Spleen (tissue), 11 donors: Measurements from ENCODE around the gene MYLK. TPM values are rescaled to one million over a fixed set of nuclear protein-coding genes. Genes with fewer than 3 reads are reported as not detected.

Experiments
- DNase-seq: peaks from one replicate; pipeline ENCODE4 v3.0.0-alpha.2; 2020
- H3K27ac ChIP-seq, 8 donors: fragments of 200-600 bp; sonication (generic) in 7 of 8; 1 replicate in 4 of 8; 2 replicates in 4 of 8; pipeline versions ENCODE4 v1.5.0 to v1.8.0; 2016 to 2021; ENCODE audit warnings: inconsistent platforms in 4 of 8, mild to moderate bottlenecking in 4 of 8, moderate library complexity in 1 of 8
- H3K27me3 ChIP-seq, 7 donors: fragments of 200-600 bp; sonication (generic) in 6 of 7; replicated peaks in 1 of 7; 1 replicate in 4 of 7; 2 replicates in 3 of 7; pipeline versions ENCODE4 v1.5.0 to v1.8.0; 2016 to 2021; ENCODE audit warnings: inconsistent platforms in 3 of 7, mild to moderate bottlenecking in 1 of 7
- H3K36me3 ChIP-seq, 6 donors: fragments of 200-600 bp; sonication (generic) in 5 of 6; 1 replicate in 4 of 6; 2 replicates in 2 of 6; pipeline versions ENCODE4 v1.5.0 to v1.8.0; 2016 to 2021; ENCODE audit warnings: inconsistent platforms in 2 of 6
- H3K4me1 ChIP-seq, 6 donors: fragments of 200-600 bp; sonication (generic) in 5 of 6; 1 replicate in 3 of 6; 2 replicates in 3 of 6; pipeline versions ENCODE4 v1.5.0 to v1.8.0; 2016 to 2021; ENCODE audit warnings: inconsistent platforms in 3 of 6
- H3K4me3 ChIP-seq, 8 donors: fragments of 200-600 bp; sonication (generic) in 7 of 8; 1 replicate in 4 of 8; 2 replicates in 4 of 8; pipeline versions ENCODE4 v1.5.0 to v1.8.0; 2016 to 2021; ENCODE audit warnings: inconsistent platforms in 4 of 8, mild to moderate bottlenecking in 4 of 8, moderate library complexity in 2 of 8
- H3K9me3 ChIP-seq, 8 donors: fragments of 200-600 bp; sonication (generic) in 7 of 8; 1 replicate in 4 of 8; 2 replicates in 4 of 8; pipeline versions ENCODE4 v1.5.0 to v1.8.0; 2016 to 2021; ENCODE audit warnings: inconsistent platforms in 4 of 8
- POLR2A ChIP-seq, 3 donors: fragments of 450-650 bp; IDR thresholded peaks; one replicate each; pipeline ENCODE4 v1.5.1; 2017; ENCODE audit warnings: antibody characterized with exemption in 3 of 3, mild to moderate bottlenecking in 1 of 3
- POLR2AphosphoS5 ChIP-seq, 3 donors: sonication (generic); formaldehyde crosslinking; IDR thresholded peaks; one replicate each; pipeline ENCODE4 v1.5.1; 2017; ENCODE audit warnings: antibody characterized with exemption in 3 of 3
- WGBS, 5 donors: extraction: QIAGEN DNeasy Blood & Tissue Kit in 3 of 5; methylation state at CpG; one replicate each; pipeline versions ENCODE4 v1.1.5 to v1.1.7; 2013 to 2018; 5-methylcytosine and 5-hydroxymethylcytosine counted together
- intact Hi-C: fragments of 100-400 bp; cut with DNase I; formaldehyde crosslinking; loops from one replicate; pipeline ENCODE4 v1.15.0; 2023; ENCODE audit warnings: low total_unique reads
- polyA plus RNA-seq, 3 donors: library from polyadenylated mRNA; stranded (reverse); fragments of 200-250 nt; gene quantifications; one replicate each; pipeline ENCODE4 v1.2.1, GENCODE V29; 2013
- total RNA-seq, 7 donors: library from RNA; depleted of rRNA in 3 of 7; stranded (reverse); fragments of >200 nt in 3 of 7; fragmentation: NEBNext Ultra II Directional in 4 of 7; extraction: Animal tissue kit (Norgen Biotek cat#: 25700) in 4 of 7; gene quantifications; one replicate each; pipeline versions ENCODE4 v1.1.0 to v1.2.1, GENCODE V29; 2016 to 2021
- TF ChIP-seq, protein P1 (sequence below), 11 experiments: fragments of 200-600 bp in 7 of 11; fragments of 450-650 bp in 4 of 11; sonication (generic) in 4 of 11; IDR thresholded peaks in 8 of 11; conservative IDR thresholded peaks in 3 of 11; 1 replicate in 7 of 11; 2 replicates in 4 of 11; pipeline versions ENCODE4 v1.4.0 to v1.8.0; 2016 to 2021; ENCODE audit warnings: antibody characterized with exemption in 11 of 11, inconsistent platforms in 4 of 11, mild to moderate bottlenecking in 1 of 11
- donor health status: healthy with polysubstance abuse.
- donor health status: DM: no; HTN: no; CAD: no; lungs with moderate emphysema.
- donor health status: DM: no; HTN: no; CAD: no.
- donor health status: Bipolar disorder and iron deficiency.
- donor health status: healthy.
- donor health status: DM: no; HTN: no; CAD: no.
- donor health status: DM: yes; HTN: yes; CAD: no.

The MYLK gene
- total and polyA plus RNA-seq, 10 donors, result 11.1 to 343 (median 154) TPM

DNA sequence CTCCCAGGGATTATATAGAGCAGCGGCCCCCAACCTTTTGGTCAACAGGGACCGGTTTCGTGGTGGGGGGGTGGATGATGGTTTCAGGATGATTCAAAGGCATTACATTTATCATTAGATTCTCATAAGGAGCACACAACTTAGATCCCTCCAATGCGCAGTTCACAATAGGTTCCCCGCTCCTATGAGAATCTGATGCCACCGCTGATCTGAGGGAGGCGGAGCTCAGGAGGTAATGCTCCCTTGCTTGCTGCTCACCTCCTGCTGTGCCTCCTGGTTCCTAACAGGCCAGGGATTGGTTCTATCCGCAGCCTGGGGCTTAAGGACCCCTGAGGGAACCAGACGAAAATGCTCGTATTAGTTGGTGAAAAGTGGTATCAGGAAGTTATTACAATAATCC, 298.0 kb downstream of the MYLK start:
- 3 to 10% (median 5%) methylated on average over 10 of the region's 10 CpGs for WGBS, 5 donors
- intact Hi-C loops, result no loop called here
- peak overlapping the region in 5 of 8 donors; percentile 32 to 94 (median 92) for H3K27ac ChIP-seq

DNA sequence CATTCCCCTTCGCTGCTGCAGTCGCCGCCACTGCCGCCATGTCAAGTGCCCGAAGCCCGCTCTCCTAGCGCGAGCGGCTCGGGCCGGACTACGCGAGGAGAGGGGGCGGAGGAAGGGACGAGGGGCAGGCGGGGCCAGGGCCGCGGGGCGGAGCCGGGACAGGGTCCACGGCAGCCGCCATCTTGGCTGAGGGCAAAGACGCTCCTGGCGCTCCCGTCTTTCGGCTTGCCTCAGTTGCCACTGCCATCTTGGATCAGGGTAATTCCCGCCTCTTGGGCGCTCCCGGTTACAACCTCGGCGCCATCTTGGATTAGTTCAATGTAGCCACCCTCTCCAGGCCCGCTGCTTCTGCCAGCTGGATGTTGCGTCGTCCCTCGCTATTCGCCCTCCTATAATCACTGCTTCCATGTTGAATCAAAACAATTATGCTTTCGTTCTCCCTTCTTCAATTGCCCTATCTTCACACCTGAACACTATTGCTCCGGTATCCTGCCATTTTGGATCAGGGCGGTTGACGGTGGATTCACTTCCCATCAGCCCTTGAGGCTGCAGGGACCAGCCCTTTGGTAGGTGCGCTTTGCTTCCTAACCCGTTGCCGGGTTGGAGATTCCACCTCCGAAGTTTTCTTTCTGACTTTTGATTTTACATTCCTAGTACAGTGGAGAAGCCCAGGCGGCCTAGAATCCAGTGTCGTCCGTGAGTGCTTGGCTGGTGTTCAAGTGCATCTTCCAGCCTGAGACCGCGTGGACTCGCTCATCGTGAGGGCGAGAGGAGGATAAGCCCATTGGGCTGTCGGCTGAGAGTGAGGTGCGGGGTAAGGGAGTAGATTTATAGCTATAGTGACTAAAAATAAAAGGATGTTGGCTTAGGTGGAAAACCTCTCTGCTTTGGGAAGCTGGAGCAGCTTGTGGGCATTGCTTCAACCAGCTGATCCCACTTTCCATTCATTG, 298.9 kb downstream of the MYLK start, which contains the start of gene HACD2:
TSS of gene HACD2 (minus strand) at position 66 of the 950 bp plus-strand sequence. CDS start at position 40, 26 bp downstream.
- intact Hi-C loops, result no loop called here
- H3K27me3 ChIP-seq, result no peaks in the 10 kb centered on the region
- H3K36me3 ChIP-seq, result peaks cover 0 to 27% (median 4%) of the 10 kb centered on the region in 6 donors
- peaks cover 0 to 13% (median 10%) of the 10 kb centered on the region in 8 donors for H3K9me3 ChIP-seq
- peak in 2 of 3 donors; percentile 56 to 88 for TF ChIP-seq POLR2A (IDR thresholded peaks at IDR 0.05)
- peak; percentile 95 to 99 (median 97) for TF ChIP-seq POLR2AphosphoS5 (IDR thresholded peaks at IDR 0.05)
- TF ChIP-seq, protein P1, sequence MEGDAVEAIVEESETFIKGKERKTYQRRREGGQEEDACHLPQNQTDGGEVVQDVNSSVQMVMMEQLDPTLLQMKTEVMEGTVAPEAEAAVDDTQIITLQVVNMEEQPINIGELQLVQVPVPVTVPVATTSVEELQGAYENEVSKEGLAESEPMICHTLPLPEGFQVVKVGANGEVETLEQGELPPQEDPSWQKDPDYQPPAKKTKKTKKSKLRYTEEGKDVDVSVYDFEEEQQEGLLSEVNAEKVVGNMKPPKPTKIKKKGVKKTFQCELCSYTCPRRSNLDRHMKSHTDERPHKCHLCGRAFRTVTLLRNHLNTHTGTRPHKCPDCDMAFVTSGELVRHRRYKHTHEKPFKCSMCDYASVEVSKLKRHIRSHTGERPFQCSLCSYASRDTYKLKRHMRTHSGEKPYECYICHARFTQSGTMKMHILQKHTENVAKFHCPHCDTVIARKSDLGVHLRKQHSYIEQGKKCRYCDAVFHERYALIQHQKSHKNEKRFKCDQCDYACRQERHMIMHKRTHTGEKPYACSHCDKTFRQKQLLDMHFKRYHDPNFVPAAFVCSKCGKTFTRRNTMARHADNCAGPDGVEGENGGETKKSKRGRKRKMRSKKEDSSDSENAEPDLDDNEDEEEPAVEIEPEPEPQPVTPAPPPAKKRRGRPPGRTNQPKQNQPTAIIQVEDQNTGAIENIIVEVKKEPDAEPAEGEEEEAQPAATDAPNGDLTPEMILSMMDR (IDR thresholded peaks at IDR 0.05 in 8 of 11, conservative IDR thresholded peaks at IDR 0.05 in 3 of 11), result peak in 1 of 11 experiments; percentile 22
- peak; percentile 100 for DNase-seq
- peak within 1 kb of the TSS; percentile 91 to 95 (median 93) for H3K27ac ChIP-seq
- peaks cover 0 to 44% (median 31%) of the 10 kb centered on the region in 6 donors for H3K4me1 ChIP-seq
- H3K4me3 ChIP-seq, result peak within 1 kb of the TSS; percentile 47 to 98 (median 90)
- WGBS, 5 donors, result 0 to 1% (median 0%) methylated on average over 39 to 54 of the region's 54 CpGs

More for the DNA sequence above, 298.0 kb downstream of the MYLK start:
- H3K9me3 ChIP-seq, result peaks cover 3 to 22% (median 19%) of the 10 kb centered on the region in 8 donors
- TF ChIP-seq, protein P1 (IDR thresholded peaks at IDR 0.05 in 8 of 11, conservative IDR thresholded peaks at IDR 0.05 in 3 of 11), result no peak
- no peak for TF ChIP-seq POLR2A (IDR thresholded peaks at IDR 0.05)
- no peak for TF ChIP-seq POLR2AphosphoS5 (IDR thresholded peaks at IDR 0.05)
- H3K27me3 ChIP-seq, result no peaks in the 10 kb centered on the region
- H3K36me3 ChIP-seq, result peaks cover 0 to 27% (median 3%) of the 10 kb centered on the region in 6 donors
- peak; percentile 76 for DNase-seq
- peaks cover 0 to 44% (median 31%) of the 10 kb centered on the region in 6 donors for H3K4me1 ChIP-seq
- H3K4me3 ChIP-seq, result peak overlapping the region; percentile 47 to 98 (median 90)

DNA sequence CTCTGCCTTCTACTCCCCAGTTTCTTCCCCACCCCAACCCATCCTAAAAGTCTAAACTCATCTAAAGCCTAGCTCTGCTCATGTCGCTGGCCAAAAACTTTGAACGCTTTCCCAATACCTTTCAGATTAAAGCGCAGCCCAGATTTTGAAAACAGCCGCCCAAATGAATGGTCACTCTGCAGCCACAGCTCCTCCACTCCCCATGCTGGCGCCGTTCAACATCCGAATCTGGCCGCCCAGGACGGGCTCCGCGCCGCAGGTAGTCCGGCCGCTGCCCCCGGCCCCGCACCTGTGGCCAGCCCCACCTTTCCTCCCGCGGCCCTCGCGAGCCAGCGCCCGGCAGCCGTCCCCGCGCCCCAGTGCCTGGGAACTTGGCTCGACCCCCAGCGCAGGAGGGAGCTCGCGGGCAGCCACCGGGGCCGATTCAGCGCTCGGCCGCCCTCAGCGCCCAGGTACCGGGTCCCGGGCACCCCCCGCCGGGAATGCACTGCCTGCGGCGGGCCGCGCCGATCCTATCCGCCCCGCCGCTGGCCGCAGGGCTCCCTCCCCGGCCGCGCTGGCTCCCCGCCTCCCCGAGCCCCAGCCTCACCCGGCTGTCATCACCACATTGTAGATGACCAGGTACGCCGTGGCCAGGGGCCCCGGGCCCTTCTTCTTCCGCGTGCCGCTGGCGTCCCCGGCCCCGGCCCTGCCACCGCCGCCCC, 299.7 kb downstream of the MYLK start:
- Histone ChIP-seq H3K36me3 (peaks cover 0 to 27% (median 8%) of the 10 kb centered on the region in 6 donors), H3K9me3 (peaks cover 0 to 5% (median 2%) of the 10 kb centered on the region in 8 donors), H3K4me1 (peaks cover 0 to 44% (median 31%) of the 10 kb centered on the region in 6 donors), H3K27ac (peak overlapping the region; percentile 91 to 95 (median 93)), H3K27me3 (no peaks in the 10 kb centered on the region), H3K4me3 (peak overlapping the region; percentile 47 to 98 (median 90))
- no peak for TF ChIP-seq POLR2AphosphoS5 (IDR thresholded peaks at IDR 0.05)
- TF ChIP-seq, protein P1 (IDR thresholded peaks at IDR 0.05 in 8 of 11, conservative IDR thresholded peaks at IDR 0.05 in 3 of 11), result peak in 1 of 11 experiments; percentile 25
- no peak for DNase-seq
- WGBS, 5 donors, result 0 to 1% (median 1%) methylated on average over 9 to 65 of the region's 65 CpGs
- intact Hi-C loops, result no loop called here
